Mesenchymal stem cell (in vitro differentiated cells and primary cell): Measurements from ENCODE around the gene IL18R1.

Experiments used
- DNase-seq: peaks from one replicate; pipeline ENCODE4 v3.0.0-alpha.2; 2013
- H2AFZ ChIP-seq: one replicate; pipeline ENCODE4 v1.6.1; 2013; ENCODE audit warnings: low read depth, mild to moderate bottlenecking, control low read depth, inconsistent platforms, low read length, moderate library complexity
- H2AK5ac ChIP-seq: 2 replicates; pipeline ENCODE4 v1.6.1; 2013; ENCODE audit warnings: low read length, moderate library complexity, mild to moderate bottlenecking, inconsistent platforms; ENCODE audit not compliant: severe bottlenecking
- H2BK120ac ChIP-seq: one replicate; pipeline ENCODE4 v1.6.1; 2013; ENCODE audit warnings: low read depth, mild to moderate bottlenecking, inconsistent platforms, low read length, moderate library complexity
- H2BK12ac ChIP-seq, 2 experiments: one replicate each; pipeline ENCODE4 v1.6.1; 2013; ENCODE audit warnings: inconsistent platforms in 2 of 2, low read length in 2 of 2, mild to moderate bottlenecking in 2 of 2, moderate library complexity in 2 of 2, control low read depth in 1 of 2
- H2BK15ac ChIP-seq: one replicate; pipeline ENCODE4 v1.6.1; 2013; ENCODE audit warnings: mild to moderate bottlenecking, low read depth, inconsistent platforms; ENCODE audit not compliant: poor library complexity, severe bottlenecking
- H2BK5ac ChIP-seq: 2 replicates; pipeline ENCODE4 v1.6.1; 2013; ENCODE audit warnings: low read depth, mild to moderate bottlenecking, low read length, control low read depth, inconsistent platforms; ENCODE audit not compliant: poor library complexity, severe bottlenecking
- H3K14ac ChIP-seq, 2 experiments: one replicate each; pipeline ENCODE4 v1.6.1; 2013; ENCODE audit warnings: inconsistent platforms in 2 of 2, low read length in 2 of 2, control low read depth in 1 of 2, mild to moderate bottlenecking in 1 of 2, moderate library complexity in 1 of 2
- H3K18ac ChIP-seq, 2 experiments: one replicate each; pipeline ENCODE4 v1.6.1; 2013; ENCODE audit warnings: inconsistent platforms in 2 of 2, low read length in 2 of 2, control low read depth in 1 of 2, low read depth in 1 of 2, mild to moderate bottlenecking in 1 of 2
- H3K23ac ChIP-seq, 2 experiments: one replicate each; pipeline ENCODE4 v1.6.1; 2013; ENCODE audit warnings: inconsistent platforms in 2 of 2, low read length in 2 of 2, mild to moderate bottlenecking in 2 of 2, moderate library complexity in 2 of 2, control low read depth in 1 of 2
- H3K27ac ChIP-seq: 2 replicates; pipeline ENCODE4 v1.5.1; 2013; ENCODE audit warnings: mild to moderate bottlenecking, moderate library complexity, low read length, control low read depth, inconsistent platforms; ENCODE audit not compliant: poor library complexity, severe bottlenecking
- H3K27me3 ChIP-seq, 2 experiments: 2 replicates each; pipeline versions ENCODE4 v1.6.1 to v1.7.0; 2013; ENCODE audit warnings: low read length in 2 of 2, mild to moderate bottlenecking in 2 of 2, moderate library complexity in 2 of 2, control low read depth in 1 of 2, inconsistent platforms in 1 of 2; ENCODE audit not compliant: control insufficient read depth in 1 of 2, insufficient read depth in 1 of 2
- H3K36me3 ChIP-seq, 2 experiments: 2 replicates each; pipeline versions ENCODE4 v1.6.1 to v1.7.0; 2013; ENCODE audit warnings: low read length in 2 of 2, control low read depth in 1 of 2, inconsistent platforms in 1 of 2, low read depth in 1 of 2, mild to moderate bottlenecking in 1 of 2; ENCODE audit not compliant: insufficient read depth in 2 of 2, control insufficient read depth in 1 of 2
- H3K4ac ChIP-seq, 2 experiments: one replicate each; pipeline ENCODE4 v1.6.1; 2013; ENCODE audit warnings: inconsistent platforms in 2 of 2, low read length in 2 of 2, mild to moderate bottlenecking in 2 of 2, moderate library complexity in 2 of 2, control low read depth in 1 of 2, low read depth in 1 of 2
- H3K4me1 ChIP-seq: 2 replicates; pipeline ENCODE4 v1.6.1; 2013; ENCODE audit warnings: low read depth, low read length, control low read depth; ENCODE audit not compliant: control insufficient read depth, insufficient read depth
- H3K4me2 ChIP-seq: 2 replicates; pipeline ENCODE4 v1.6.1; 2013; ENCODE audit warnings: low read length, mild to moderate bottlenecking, inconsistent platforms; ENCODE audit not compliant: poor library complexity, severe bottlenecking
- H3K4me3 ChIP-seq, 2 experiments: 2 replicates each; pipeline versions ENCODE4 v1.5.1 to v1.7.0; 2013; ENCODE audit warnings: low read length in 2 of 2, mild to moderate bottlenecking in 2 of 2, control low read depth in 1 of 2, low read depth in 1 of 2; ENCODE audit not compliant: insufficient read depth in 1 of 2
- H3K79me1 ChIP-seq: replicated peaks from 2 replicates; pipeline ENCODE4 v1.6.1; 2013; ENCODE audit warnings: mild to moderate bottlenecking, control low read depth, low read length, inconsistent platforms; ENCODE audit not compliant: poor library complexity, severe bottlenecking
- H3K9ac ChIP-seq: 2 replicates; pipeline ENCODE4 v1.7.0; 2013; ENCODE audit warnings: mild to moderate bottlenecking, low read length, moderate library complexity
- H3K9me3 ChIP-seq: 2 replicates; pipeline ENCODE4 v1.7.0; 2013; ENCODE audit warnings: mild to moderate bottlenecking, low read length; ENCODE audit not compliant: control insufficient read depth
- H4K8ac ChIP-seq: one replicate; pipeline ENCODE4 v1.6.1; 2013; ENCODE audit warnings: inconsistent platforms, mild to moderate bottlenecking, low read length, moderate library complexity
- H4K91ac ChIP-seq: one replicate; pipeline ENCODE4 v1.6.1; 2013; ENCODE audit warnings: mild to moderate bottlenecking, low read length, inconsistent platforms
- WGBS: methylation state at CpG from one replicate; pipeline ENCODE4 v1.1.7; 2013; ENCODE audit warnings: mixed read lengths; 5-methylcytosine and 5-hydroxymethylcytosine counted together

IL18R1 gene

GRCh38 chr2:102359527-102359926 lies 3.9 kb downstream of the IL18R1 start:
- Histone ChIP-seq H3K27me3 (no peaks in the 10 kb centered on the region), H3K4me3 (no peak overlapping the region), H2BK12ac (no peak overlapping the region), H3K4me2 (no peak overlapping the region), H3K27ac (no peak overlapping the region), H3K14ac (no peak overlapping the region), H3K18ac (no peak overlapping the region), H2AK5ac (no peak overlapping the region), H3K4me1 (peaks cover 4% of the 10 kb centered on the region), H3K36me3 (no peaks in the 10 kb centered on the region), H3K4ac (no peak overlapping the region), H3K9me3 (no peaks in the 10 kb centered on the region), H4K91ac (no peak overlapping the region), H3K79me1 (no peaks in the 10 kb centered on the region), H2AFZ (no peak overlapping the region), H3K23ac (no peak overlapping the region), H2BK15ac (no peak overlapping the region), H3K9ac (no peak overlapping the region), H2BK5ac (no peak overlapping the region), H2BK120ac (no peak overlapping the region), H4K8ac (no peak overlapping the region)
- 100% methylated on average over 1 of the region's 3 CpGs for WGBS
- DNase-seq, result no peak

GRCh38 chr2:102361632-102362241 lies 6.1 kb downstream of the IL18R1 start:
- H4K8ac ChIP-seq, result no peak overlapping the region
- H3K79me1 ChIP-seq, result no peaks in the 10 kb centered on the region
- 80% methylated on average over 4 of the region's 5 CpGs for WGBS
- H3K9ac ChIP-seq, result no peak overlapping the region
- H2BK12ac ChIP-seq, result no peak overlapping the region
- no peaks in the 10 kb centered on the region for H3K4me1 ChIP-seq
- no peak overlapping the region for H3K18ac ChIP-seq
- H3K4ac ChIP-seq, result no peak overlapping the region
- no peak overlapping the region for H3K4me2 ChIP-seq
- H3K9me3 ChIP-seq, result peaks cover 22% of the 10 kb centered on the region
- no peak overlapping the region for H2AK5ac ChIP-seq
- H3K27ac ChIP-seq, result no peak overlapping the region
- no peak overlapping the region for H2BK120ac ChIP-seq
- H4K91ac ChIP-seq, result no peak overlapping the region
- no peak overlapping the region for H3K23ac ChIP-seq
- H2AFZ ChIP-seq, result no peak overlapping the region
- H3K14ac ChIP-seq, result no peak overlapping the region
- H2BK15ac ChIP-seq, result no peak overlapping the region
- H2BK5ac ChIP-seq, result no peak overlapping the region
- H3K36me3 ChIP-seq, result no peaks in the 10 kb centered on the region
- no peaks in the 10 kb centered on the region for H3K27me3 ChIP-seq
- H3K4me3 ChIP-seq, result no peak overlapping the region
- no peak for DNase-seq

- peaks cover 30% of the 10 kb centered on the region for H3K9me3 ChIP-seq
- H3K18ac ChIP-seq, result no peak overlapping the region
- no peak for DNase-seq
- peaks cover 0 to 5% of the 10 kb centered on the region in 2 experiments for H3K27me3 ChIP-seq
- no peak overlapping the region for H3K4me2 ChIP-seq
- no peak overlapping the region for H3K27ac ChIP-seq
- H2AK5ac ChIP-seq, result no peak overlapping the region
- H4K91ac ChIP-seq, result no peak overlapping the region
- H2BK120ac ChIP-seq, result no peak overlapping the region
- no peaks in the 10 kb centered on the region for H3K79me1 ChIP-seq
- no peak overlapping the region for H3K4ac ChIP-seq
- no peak overlapping the region for H2BK5ac ChIP-seq
- no peak overlapping the region for H3K23ac ChIP-seq
- H2BK15ac ChIP-seq, result no peak overlapping the region
- H3K4me3 ChIP-seq, result no peak overlapping the region
- H3K9ac ChIP-seq, result no peak overlapping the region
- H2AFZ ChIP-seq, result no peak overlapping the region
- H3K4me1 ChIP-seq, result peaks cover 1% of the 10 kb centered on the region
- no peak overlapping the region for H2BK12ac ChIP-seq
- no peak overlapping the region for H4K8ac ChIP-seq
- no peak overlapping the region for H3K14ac ChIP-seq
- WGBS, result 86% methylated on average over 1 of the region's 1 CpG
- H3K36me3 ChIP-seq, result no peaks in the 10 kb centered on the region
Observed at GRCh38 chr2:102365763-102366162, 10.2 kb downstream of the IL18R1 start.

- Histone ChIP-seq H2BK120ac (no peak overlapping the region), H3K14ac (no peak overlapping the region), H2BK12ac (no peak overlapping the region), H4K8ac (no peak overlapping the region), H3K27ac (no peak overlapping the region), H2BK5ac (no peak overlapping the region), H3K4ac (no peak overlapping the region), H3K27me3 (peaks cover 0 to 5% of the 10 kb centered on the region in 2 experiments), H3K79me1 (no peaks in the 10 kb centered on the region), H3K4me1 (peaks cover 1% of the 10 kb centered on the region), H3K36me3 (no peaks in the 10 kb centered on the region), H3K18ac (no peak overlapping the region), H3K9ac (no peak overlapping the region), H3K9me3 (peaks cover 30% of the 10 kb centered on the region), H2AFZ (no peak overlapping the region), H4K91ac (no peak overlapping the region), H3K4me3 (no peak overlapping the region), H2BK15ac (no peak overlapping the region), H3K4me2 (no peak overlapping the region), H2AK5ac (no peak overlapping the region), H3K23ac (no peak overlapping the region)
- 90% methylated on average over 3 of the region's 3 CpGs for WGBS
- DNase-seq, result no peak
Observed at GRCh38 chr2:102366406-102367112, 11.0 kb downstream of the IL18R1 start.
